ENCODE data around the gene SRF.

Gene SRF

DNA sequence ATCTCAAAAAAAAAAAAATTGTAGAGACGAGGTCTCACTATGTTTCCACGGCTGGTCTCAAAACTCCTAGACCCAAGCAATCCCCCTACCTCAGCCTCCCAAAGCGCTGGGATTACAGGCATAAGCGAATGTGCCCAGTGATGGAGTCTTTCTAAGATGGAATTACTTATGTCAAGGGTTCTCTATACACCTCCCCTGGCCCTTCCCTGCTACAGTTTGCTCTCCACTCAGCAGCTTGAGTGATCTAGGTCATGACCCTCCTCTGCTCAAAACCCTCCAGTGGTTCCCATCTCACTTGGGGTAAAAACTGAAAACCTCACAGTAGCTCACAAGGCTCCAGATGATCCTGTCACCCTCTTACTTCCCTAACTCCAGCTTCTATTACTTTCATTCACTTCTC lies 60.0 kb downstream of the SRF start:
- TF ChIP-seq, protein P1, sequence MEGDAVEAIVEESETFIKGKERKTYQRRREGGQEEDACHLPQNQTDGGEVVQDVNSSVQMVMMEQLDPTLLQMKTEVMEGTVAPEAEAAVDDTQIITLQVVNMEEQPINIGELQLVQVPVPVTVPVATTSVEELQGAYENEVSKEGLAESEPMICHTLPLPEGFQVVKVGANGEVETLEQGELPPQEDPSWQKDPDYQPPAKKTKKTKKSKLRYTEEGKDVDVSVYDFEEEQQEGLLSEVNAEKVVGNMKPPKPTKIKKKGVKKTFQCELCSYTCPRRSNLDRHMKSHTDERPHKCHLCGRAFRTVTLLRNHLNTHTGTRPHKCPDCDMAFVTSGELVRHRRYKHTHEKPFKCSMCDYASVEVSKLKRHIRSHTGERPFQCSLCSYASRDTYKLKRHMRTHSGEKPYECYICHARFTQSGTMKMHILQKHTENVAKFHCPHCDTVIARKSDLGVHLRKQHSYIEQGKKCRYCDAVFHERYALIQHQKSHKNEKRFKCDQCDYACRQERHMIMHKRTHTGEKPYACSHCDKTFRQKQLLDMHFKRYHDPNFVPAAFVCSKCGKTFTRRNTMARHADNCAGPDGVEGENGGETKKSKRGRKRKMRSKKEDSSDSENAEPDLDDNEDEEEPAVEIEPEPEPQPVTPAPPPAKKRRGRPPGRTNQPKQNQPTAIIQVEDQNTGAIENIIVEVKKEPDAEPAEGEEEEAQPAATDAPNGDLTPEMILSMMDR (IDR thresholded peaks at IDR 0.05) = no peak

All from LNCAP (cell line).